Endodermal cell (in vitro differentiated cells): ENCODE measurements around the gene RPS14. TPM values are rescaled to one million over a fixed set of nuclear protein-coding genes. Genes with fewer than 3 reads are reported as not detected.

Experiments
- DNase-seq: peaks from one replicate; pipeline ENCODE4 v3.0.0-alpha.2; 2017
- H3K27ac ChIP-seq: 2 replicates; pipeline ENCODE4 v1.5.1; 2013; ENCODE audit warnings: mild to moderate bottlenecking, low read depth, low read length, moderate library complexity
- H3K27me3 ChIP-seq: 2 replicates; pipeline ENCODE4 v1.6.1; 2013; ENCODE audit warnings: mild to moderate bottlenecking, low read length, moderate library complexity; ENCODE audit not compliant: insufficient read depth, control insufficient read depth, poor library complexity, severe bottlenecking
- H3K36me3 ChIP-seq: 2 replicates; pipeline ENCODE4 v1.7.0; 2013; ENCODE audit warnings: mild to moderate bottlenecking, low read length, moderate library complexity; ENCODE audit not compliant: control insufficient read depth, insufficient read depth
- H3K4me1 ChIP-seq: one replicate; pipeline ENCODE4 v1.7.0; 2013; ENCODE audit warnings: low read length; ENCODE audit not compliant: control insufficient read depth, insufficient read depth
- H3K4me3 ChIP-seq: 2 replicates; pipeline ENCODE4 v1.5.1; 2013; ENCODE audit warnings: mild to moderate bottlenecking, low read length, moderate library complexity
- H3K9ac ChIP-seq: 2 replicates; pipeline ENCODE4 v1.6.1; 2013; ENCODE audit warnings: mild to moderate bottlenecking, low read length, moderate library complexity; ENCODE audit not compliant: poor library complexity, severe bottlenecking; ENCODE audit errors: extremely low read depth
- H3K9me3 ChIP-seq: 2 replicates; pipeline ENCODE4 v1.6.1; 2013; ENCODE audit warnings: mild to moderate bottlenecking, low read length, moderate library complexity; ENCODE audit not compliant: control insufficient read depth
- H3K27ac Mint-ChIP-seq: 2 replicates; pipeline ENCODE4 v1.8.0; 2020; ENCODE audit warnings: mixed read lengths
- H3K27me3 Mint-ChIP-seq: 2 replicates; pipeline ENCODE4 v1.8.0; 2021; ENCODE audit warnings: mild to moderate bottlenecking, mixed read lengths; ENCODE audit not compliant: insufficient read depth
- H3K36me3 Mint-ChIP-seq: 2 replicates; pipeline ENCODE4 v1.8.0; 2020; ENCODE audit warnings: low read depth, mixed read lengths
- H3K4me1 Mint-ChIP-seq: 2 replicates; pipeline ENCODE4 v1.8.0; 2020; ENCODE audit warnings: mixed read lengths
- H3K4me3 Mint-ChIP-seq: 2 replicates; pipeline ENCODE4 v1.8.0; 2020; ENCODE audit warnings: mild to moderate bottlenecking, moderate library complexity, mixed read lengths
- H3K9me3 Mint-ChIP-seq: 2 replicates; pipeline ENCODE4 v1.8.0; 2020; ENCODE audit warnings: mild to moderate bottlenecking, mixed read lengths
- CTCF ChIP-seq: fragments of 200-600 bp; sonication (generic); conservative IDR thresholded peaks from 2 replicates; pipeline ENCODE4 v1.5.0; 2021; ENCODE audit warnings: antibody characterized with exemption, mild to moderate bottlenecking
- WGBS, 2 experiments: methylation state at CpG; one replicate each; pipeline versions ENCODE4 v1.1.5 to v1.1.7; 2013; ENCODE audit warnings: missing lambda C conversion rate in 2 of 2, mixed read lengths in 1 of 2; ENCODE audit not compliant: insufficient coverage in 1 of 2, insufficient read length in 1 of 2; 5-methylcytosine and 5-hydroxymethylcytosine counted together
- total RNA-seq, 2 donors: library from RNA; stranded (reverse); fragmentation: NEBNext Ultra II Directional in 1 of 2; extraction: Animal tissue kit (Norgen Biotek cat#: 25700) in 1 of 2; gene quantifications; 2 replicates in 1 of 2; 3 replicates in 1 of 2; pipeline ENCODE4 v1.2.1, GENCODE V29; 2021

The RPS14 gene
- total RNA-seq, 2 donors from 2014 or later, result 2,313 to 2,316 TPM

DNA sequence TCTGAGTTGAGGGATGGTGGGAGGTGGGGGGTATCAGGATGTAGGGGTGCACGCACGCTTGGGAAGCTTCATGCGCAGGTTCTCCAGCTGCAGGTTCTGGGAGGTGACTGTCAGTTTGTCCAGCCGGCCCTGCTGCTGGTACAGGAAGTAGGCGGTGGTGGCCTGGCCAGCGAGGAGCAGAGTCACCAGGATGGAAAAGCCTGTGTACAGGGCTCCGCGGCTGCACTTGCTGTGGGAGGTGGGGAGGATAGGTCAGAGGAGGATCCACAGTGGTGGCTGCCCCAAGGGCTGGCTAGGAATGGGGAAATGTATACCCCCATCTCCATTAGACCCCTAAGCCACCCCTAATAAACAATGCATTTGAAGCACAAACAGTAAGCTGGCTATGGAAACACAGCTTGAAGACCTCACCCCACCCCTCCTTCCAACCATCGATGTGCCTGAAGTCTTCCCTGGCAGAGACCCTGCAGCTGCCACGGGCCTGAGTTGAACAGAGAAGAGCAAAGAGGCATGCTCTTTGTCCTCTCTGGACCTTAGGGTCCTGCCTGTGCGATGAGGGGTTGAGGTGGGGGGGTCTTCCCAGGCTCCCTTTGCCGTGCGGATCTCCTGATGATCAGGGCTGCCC lies 42.3 kb downstream of the RPS14 start:
- DNase-seq, result no peak
- H3K9ac ChIP-seq, result no peak overlapping the region
- H3K27ac Mint-ChIP-seq, result no peak overlapping the region
- H3K9me3 Mint-ChIP-seq, result no peaks in the 10 kb centered on the region
- no peak overlapping the region for H3K4me3 ChIP-seq
- 94 to 95% methylated on average over 5 to 13 of the region's 13 CpGs for WGBS, 2 experiments
- H3K27me3 ChIP-seq, result no peaks in the 10 kb centered on the region
- no peaks in the 10 kb centered on the region for H3K36me3 ChIP-seq
- no peak for TF ChIP-seq CTCF
- no peaks in the 10 kb centered on the region for H3K4me1 ChIP-seq
- H3K36me3 Mint-ChIP-seq, result peaks cover 4% of the 10 kb centered on the region
- H3K27me3 Mint-ChIP-seq, result no peaks in the 10 kb centered on the region
- no peaks in the 10 kb centered on the region for H3K9me3 ChIP-seq
- peaks cover 10% of the 10 kb centered on the region for H3K4me1 Mint-ChIP-seq
- no peak overlapping the region for H3K4me3 Mint-ChIP-seq
- H3K27ac ChIP-seq, result no peak overlapping the region

- Histone ChIP-seq H3K9ac (no peak overlapping the region), H3K27ac (no peak overlapping the region), H3K27me3 (no peaks in the 10 kb centered on the region), H3K4me3 (no peak overlapping the region), H3K36me3 (no peaks in the 10 kb centered on the region), H3K9me3 (no peaks in the 10 kb centered on the region), H3K4me1 (no peaks in the 10 kb centered on the region)
- Mint-ChIP-seq H3K27ac (no peak overlapping the region), H3K4me1 (peaks cover 10% of the 10 kb centered on the region), H3K9me3 (no peaks in the 10 kb centered on the region), H3K27me3 (no peaks in the 10 kb centered on the region), H3K4me3 (no peak overlapping the region), H3K36me3 (peaks cover 4% of the 10 kb centered on the region)
- WGBS, 2 experiments, result 81 to 84% methylated on average over 7 to 10 of the region's 10 CpGs
- TF ChIP-seq CTCF, result no peak
- DNase-seq, result no peak
Measured at GRCh38 chr5:150406723-150407095, 42.8 kb downstream of the RPS14 start.

DNA sequence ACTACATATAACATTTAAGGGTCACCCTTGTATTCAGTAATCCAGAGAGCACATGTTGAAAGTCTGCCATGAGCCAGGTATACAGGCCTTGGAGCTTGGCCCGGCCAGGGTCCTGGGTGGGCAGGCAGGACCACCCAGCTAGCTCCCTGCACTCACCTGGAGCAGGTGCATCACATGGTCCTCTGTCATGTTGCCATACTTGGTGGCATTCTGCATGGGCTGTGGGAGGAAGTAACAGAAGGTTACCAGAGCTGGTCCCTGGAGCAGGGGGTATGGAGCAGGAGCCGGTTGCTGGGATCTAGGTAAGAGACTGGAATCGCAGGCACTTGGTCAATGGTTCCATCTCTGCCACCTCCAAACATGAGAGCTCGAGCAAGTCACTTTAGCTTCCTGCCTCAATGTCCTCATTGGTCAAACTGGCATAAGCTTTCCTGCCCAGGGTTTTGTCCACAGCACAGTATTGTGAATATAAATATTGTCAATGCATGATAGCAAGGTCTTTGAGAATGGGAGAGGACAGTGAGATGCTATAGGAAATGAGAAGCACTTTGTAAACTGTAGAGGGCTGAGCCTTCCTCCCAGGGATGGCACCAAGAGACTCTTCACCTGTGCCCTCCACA lies 43.3 kb downstream of the RPS14 start:
- H3K9ac ChIP-seq, result no peak overlapping the region
- Mint-ChIP-seq H3K9me3 (no peaks in the 10 kb centered on the region), H3K4me1 (peaks cover 10% of the 10 kb centered on the region), H3K4me3 (no peak overlapping the region), H3K36me3 (peaks cover 4% of the 10 kb centered on the region), H3K27me3 (no peaks in the 10 kb centered on the region), H3K27ac (no peak overlapping the region)
- no peak overlapping the region for H3K4me3 ChIP-seq
- no peaks in the 10 kb centered on the region for H3K36me3 ChIP-seq
- no peak for DNase-seq
- H3K27me3 ChIP-seq, result no peaks in the 10 kb centered on the region
- WGBS, 2 experiments, result 86 to 100% methylated on average over 2 to 4 of the region's 4 CpGs
- TF ChIP-seq CTCF, result no peak
- H3K4me1 ChIP-seq, result no peaks in the 10 kb centered on the region
- H3K27ac ChIP-seq, result no peak overlapping the region
- H3K9me3 ChIP-seq, result no peaks in the 10 kb centered on the region
